Adrenal gland (tissue), 12 donors: Measurements from ENCODE around the gene SLC25A44. TPM values are rescaled to one million over a fixed set of nuclear protein-coding genes. Genes with fewer than 3 reads are reported as not detected.

ENCODE experiments used
- DNase-seq, 7 donors: peaks; one replicate each; pipeline ENCODE4 v3.0.0-alpha.2; 2019 to 2020
- H3K27ac ChIP-seq, 5 donors: fragments of 200-600 bp; sonication (generic) in 4 of 5; 1 replicate in 3 of 5; 2 replicates in 2 of 5; pipeline versions ENCODE4 v1.5.1 to v1.8.0; 2016 to 2020; ENCODE audit warnings: mild to moderate bottlenecking in 1 of 5
- H3K27me3 ChIP-seq: fragments of 200-600 bp; 2 replicates; pipeline ENCODE4 v1.8.0; 2021
- H3K36me3 ChIP-seq, 2 donors: fragments of 200-600 bp; replicated peaks in 1 of 2; 1 replicate in 1 of 2; 2 replicates in 1 of 2; pipeline versions ENCODE4 v1.5.1 to v1.8.0; 2018 to 2022
- H3K4me1 ChIP-seq, 2 donors: fragments of 200-600 bp; replicated peaks in 1 of 2; 1 replicate in 1 of 2; 2 replicates in 1 of 2; pipeline versions ENCODE4 v1.5.1 to v1.8.0; 2018 to 2021
- H3K4me3 ChIP-seq, 4 donors: fragments of 200-600 bp; sonication (generic) in 3 of 4; one replicate each; pipeline ENCODE4 v1.5.1; 2016 to 2018
- H3K9me3 ChIP-seq, 3 donors: fragments of 200-600 bp; sonication (generic) in 1 of 3; replicated peaks in 1 of 3; 1 replicate in 2 of 3; 2 replicates in 1 of 3; pipeline versions ENCODE4 v1.5.1 to v1.8.0; 2016 to 2021
- CTCF ChIP-seq, 6 experiments: fragments of 450-650 bp in 4 of 6; fragments of 200-600 bp in 2 of 6; sonication (generic) in 1 of 6; IDR thresholded peaks; 1 replicate in 5 of 6; 2 replicates in 1 of 6; pipeline versions ENCODE4 v1.5.1 to v1.8.0; 2016 to 2021; ENCODE audit warnings: antibody characterized with exemption in 6 of 6, mild to moderate bottlenecking in 2 of 6, moderate library complexity in 1 of 6
- POLR2A ChIP-seq, 2 donors: fragments of 450-650 bp; IDR thresholded peaks; one replicate each; pipeline ENCODE4 v1.6.1; 2017; ENCODE audit warnings: antibody characterized with exemption in 2 of 2, mild to moderate bottlenecking in 2 of 2, moderate library complexity in 1 of 2
- WGBS, 4 donors: extraction: QIAGEN DNeasy Blood & Tissue Kit in 2 of 4; methylation state at CpG; one replicate each; pipeline versions ENCODE4 v1.1.5 to v1.1.7; 2013 to 2017; 5-methylcytosine and 5-hydroxymethylcytosine counted together
- intact Hi-C, 2 donors: fragments of 100-400 bp; cut with DNase I; formaldehyde crosslinking; loops; one replicate each; pipeline versions ENCODE4 v1.14.1 to v1.15.0; 2022 to 2023
- polyA plus RNA-seq, 3 donors: library from polyadenylated mRNA; stranded (reverse); fragments of 200-250 nt in 2 of 3; fragments of 350-450 nt in 1 of 3; fragmentation: Illumina TruSeq in 1 of 3; extraction: RNeasy Lipid Tissue Mini Kit (QIAGEN cat#74804) in 1 of 3; gene quantifications; one replicate each; pipeline ENCODE4 v1.2.3, GENCODE V29; 2013 to 2014
- total RNA-seq, 9 donors: library from RNA; depleted of rRNA in 4 of 9; stranded (reverse); fragments of >200 nt in 4 of 9; fragments of 120-200 nt in 1 of 9; fragmentation: NEBNext Ultra II Directional in 1 of 9; extraction: Animal tissue kit (Norgen Biotek cat#: 25700) in 1 of 9; gene quantifications; one replicate each; pipeline versions ENCODE4 v1.1.0 to v1.2.4, GENCODE V29; 2013 to 2023
- donor health status: healthy with polysubstance abuse.
- donor health status: Bipolar disorder and iron deficiency.
- donor health status: DM: yes; HTN: yes; CAD: no.
- donor health status: DM: no; HTN: no; CAD: no.
- donor health status: DM: no; HTN: no; CAD: no.
- donor health status: DM: yes; HTN: yes; CAD: no.

SLC25A44 gene
- total and polyA plus RNA-seq, 12 donors: 7.0 to 33.7 (median 16.2) TPM

GRCh38 chr1:156164125-156164831 lies 29.6 kb upstream of the SLC25A44 start:
- H3K4me1 ChIP-seq: peaks cover 0 to 6% of the 10 kb centered on the region in 2 donors
- DNase-seq: no peak
- no peak overlapping the region for H3K27ac ChIP-seq
- intact Hi-C loops: no loop called here
- 68 to 84% (median 80%) methylated on average over 6 of the region's 6 CpGs for WGBS, 4 donors
- H3K27me3 ChIP-seq: no peaks in the 10 kb centered on the region
- H3K9me3 ChIP-seq: no peaks in the 10 kb centered on the region
- H3K36me3 ChIP-seq: no peaks in the 10 kb centered on the region
- no peak for TF ChIP-seq CTCF (IDR thresholded peaks at IDR 0.05)
- TF ChIP-seq POLR2A (IDR thresholded peaks at IDR 0.05): no peak
- H3K4me3 ChIP-seq: no peak overlapping the region

- WGBS, 4 donors: 35 to 60% (median 56%) methylated on average over 2 of the region's 2 CpGs
- Histone ChIP-seq H3K27me3 (no peaks in the 10 kb centered on the region), H3K4me3 (no peak overlapping the region), H3K9me3 (no peaks in the 10 kb centered on the region), H3K36me3 (no peaks in the 10 kb centered on the region), H3K4me1 (peaks cover 0 to 6% of the 10 kb centered on the region in 2 donors), H3K27ac (no peak overlapping the region)
- intact Hi-C loops: no loop called here
- no peak for DNase-seq
- TF ChIP-seq POLR2A (IDR thresholded peaks at IDR 0.05) (no peak), CTCF (IDR thresholded peaks at IDR 0.05) (no peak)
Observed at GRCh38 chr1:156165083-156165482, 28.8 kb upstream of the SLC25A44 start.

GRCh38 chr1:156167536-156167935 lies 26.4 kb upstream of the SLC25A44 start:
- DNase-seq: no peak
- 65 to 80% (median 76%) methylated on average over 5 of the region's 5 CpGs for WGBS, 4 donors
- Histone ChIP-seq H3K27ac (no peak overlapping the region), H3K4me1 (no peaks in the 10 kb centered on the region), H3K9me3 (no peaks in the 10 kb centered on the region), H3K36me3 (no peaks in the 10 kb centered on the region), H3K27me3 (no peaks in the 10 kb centered on the region), H3K4me3 (no peak overlapping the region)
- intact Hi-C loops: no loop called here
- no peak for TF ChIP-seq CTCF (IDR thresholded peaks at IDR 0.05)
- no peak for TF ChIP-seq POLR2A (IDR thresholded peaks at IDR 0.05)

GRCh38 chr1:156172696-156173470 lies 21.0 kb upstream of the SLC25A44 start:
- no peak for DNase-seq
- no peak overlapping the region for H3K4me3 ChIP-seq
- intact Hi-C loops: no loop called here
- H3K27me3 ChIP-seq: no peaks in the 10 kb centered on the region
- TF ChIP-seq CTCF (IDR thresholded peaks at IDR 0.05) (no peak), POLR2A (IDR thresholded peaks at IDR 0.05) (no peak)
- no peak overlapping the region for H3K27ac ChIP-seq
- no peaks in the 10 kb centered on the region for H3K36me3 ChIP-seq
- H3K9me3 ChIP-seq: no peaks in the 10 kb centered on the region
- H3K4me1 ChIP-seq: no peaks in the 10 kb centered on the region
- 73 to 81% (median 78%) methylated on average over 9 of the region's 9 CpGs for WGBS, 4 donors
